Gastrocnemius medialis (tissue), 4 donors: ENCODE data around the gene NDUFS4. TPM values are rescaled to one million over a fixed set of nuclear protein-coding genes. Genes with fewer than 3 reads are reported as not detected.

Source experiments
- ATAC-seq, 2 donors: fragments of 150-250 bp; one replicate each; pipeline ENCODE4 v1.9.1; 2016
- DNase-seq, 2 donors: peaks; one replicate each; pipeline ENCODE4 v3.0.0-alpha.2; 2019
- H3K27ac ChIP-seq, 4 donors: fragments of 200-600 bp; sonication (generic); 1 replicate in 1 of 4; 2 replicates in 3 of 4; pipeline ENCODE4 v1.5.1; 2016 to 2018; ENCODE audit warnings: mild to moderate bottlenecking in 2 of 4, moderate library complexity in 1 of 4
- H3K27me3 ChIP-seq, 3 donors: fragments of 200-600 bp; sonication (generic) in 2 of 3; 1 replicate in 1 of 3; 2 replicates in 2 of 3; pipeline versions ENCODE4 v1.5.1 to v1.6.0; 2016 to 2019; ENCODE audit warnings: mild to moderate bottlenecking in 1 of 3, moderate library complexity in 1 of 3
- H3K36me3 ChIP-seq, 2 donors: fragments of 200-600 bp; sonication (generic) in 1 of 2; one replicate each; pipeline ENCODE4 v1.5.1; 2017 to 2018
- H3K4me1 ChIP-seq, 2 donors: fragments of 200-600 bp; sonication (generic) in 1 of 2; one replicate each; pipeline ENCODE4 v1.5.1; 2016 to 2017; ENCODE audit warnings: mild to moderate bottlenecking in 2 of 2
- H3K4me3 ChIP-seq, 4 donors: fragments of 200-600 bp; sonication (generic) in 3 of 4; 1 replicate in 1 of 4; 2 replicates in 3 of 4; pipeline ENCODE4 v1.5.1; 2016 to 2019; ENCODE audit warnings: mild to moderate bottlenecking in 2 of 4
- H3K9me3 ChIP-seq, 3 donors: fragments of 200-600 bp; sonication (generic) in 2 of 3; 1 replicate in 1 of 3; 2 replicates in 2 of 3; pipeline ENCODE4 v1.5.1; 2016 to 2019
- CTCF ChIP-seq, 5 experiments: fragments of 450-650 bp in 3 of 5; fragments of 200-600 bp in 2 of 5; sonication (generic) in 2 of 5; IDR thresholded peaks in 4 of 5; conservative IDR thresholded peaks in 1 of 5; 1 replicate in 4 of 5; 2 replicates in 1 of 5; pipeline ENCODE4 v1.5.1; 2016 to 2019; ENCODE audit warnings: antibody characterized with exemption in 5 of 5, mild to moderate bottlenecking in 3 of 5, moderate library complexity in 3 of 5
- POLR2A ChIP-seq, 2 donors: fragments of 450-650 bp; IDR thresholded peaks; one replicate each; pipeline ENCODE4 v1.6.1; 2017; ENCODE audit warnings: antibody characterized with exemption in 2 of 2, mild to moderate bottlenecking in 2 of 2, moderate library complexity in 2 of 2
- in situ Hi-C, 4 donors: fragments of 200-750 bp; cut with MboI; loops; one replicate each; pipeline versions ENCODE4 v1.15.0 to v1.8.0; 2017; ENCODE audit warnings: low sequenced_read_pairs in 4 of 4
- intact Hi-C: fragments of 100-400 bp; cut with DNase I; formaldehyde crosslinking; loops from one replicate; pipeline ENCODE4 v1.15.1; 2023; ENCODE audit warnings: low total_unique reads
- total RNA-seq, 4 donors: library from RNA; depleted of rRNA; stranded (reverse); fragments of >200 nt; gene quantifications; one replicate each; pipeline versions ENCODE4 v1.1.0 to v1.2.3, GENCODE V29; 2016

Gene NDUFS4
- total RNA-seq, 4 donors from 2014 or later: 116 to 170 (median 145) TPM

- H3K4me1 ChIP-seq: peaks cover 35 to 42% of the 10 kb centered on the region in 2 donors
- ATAC-seq (peak in 1 of 2 donors; percentile 31), DNase-seq (no peak)
- H3K9me3 ChIP-seq: no peaks in the 10 kb centered on the region
- H3K27ac ChIP-seq: peak overlapping the region; percentile 89 to 94 (median 93)
- TF ChIP-seq POLR2A (IDR thresholded peaks at IDR 0.05) (no peak), CTCF (IDR thresholded peaks at IDR 0.05 in 4 of 5, conservative IDR thresholded peaks at IDR 0.05 in 1 of 5) (no peak)
- intact Hi-C loops (loop anchor here (5.0 kb wide), 2 partner anchors 78 to 747 kb away; partner anchors contain the start of gene FST), in situ Hi-C loops (no loop called here)
- no peaks in the 10 kb centered on the region for H3K27me3 ChIP-seq
- no peaks in the 10 kb centered on the region for H3K36me3 ChIP-seq
- peak overlapping the region; percentile 81 to 94 (median 91) for H3K4me3 ChIP-seq
Measured at GRCh38 chr5:53560028-53560427, 411 bp upstream of the NDUFS4 start.

DNA sequence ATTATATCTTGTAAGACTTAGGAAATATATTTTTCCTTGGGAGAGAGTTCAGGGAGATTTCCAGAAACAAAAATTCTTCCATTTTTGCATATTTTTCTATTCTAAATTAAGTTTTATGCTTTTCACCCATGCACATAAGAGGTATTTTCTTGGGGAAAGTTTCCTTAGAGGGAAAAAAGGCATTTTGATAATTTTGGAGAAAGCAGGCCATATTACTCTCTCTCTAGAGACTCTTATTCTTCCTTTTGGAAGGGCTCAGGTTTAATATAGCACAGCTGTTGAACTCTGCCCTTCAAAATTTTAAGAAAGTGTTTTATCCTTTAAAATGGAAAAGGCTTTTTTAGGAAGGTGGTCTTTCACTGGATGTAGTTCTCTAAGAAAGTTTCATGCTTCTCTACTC, 8.0 kb downstream of the NDUFS4 start:
- DNase-seq (no peak), ATAC-seq (no peak)
- Histone ChIP-seq H3K27me3 (no peaks in the 10 kb centered on the region), H3K27ac (peak overlapping the region in 2 of 4 donors; percentile 3 to 18), H3K36me3 (no peaks in the 10 kb centered on the region), H3K9me3 (no peaks in the 10 kb centered on the region), H3K4me1 (peaks cover 46 to 49% of the 10 kb centered on the region in 2 donors), H3K4me3 (no peak overlapping the region)
- intact Hi-C loops (no loop called here), in situ Hi-C loops (no loop called here)
- TF ChIP-seq POLR2A (IDR thresholded peaks at IDR 0.05): no peak

GRCh38 chr5:53568871-53569270, 8.4 kb downstream of the NDUFS4 start:
- ATAC-seq (no peak), DNase-seq (no peak)
- Histone ChIP-seq H3K36me3 (no peaks in the 10 kb centered on the region), H3K9me3 (no peaks in the 10 kb centered on the region), H3K27me3 (no peaks in the 10 kb centered on the region), H3K4me3 (no peak overlapping the region), H3K4me1 (peaks cover 42 to 44% of the 10 kb centered on the region in 2 donors), H3K27ac (peak overlapping the region in 3 of 4 donors; percentile 3 to 39 (median 18))
- intact Hi-C loops: no loop called here
- TF ChIP-seq CTCF (IDR thresholded peaks at IDR 0.05 in 4 of 5, conservative IDR thresholded peaks at IDR 0.05 in 1 of 5): no peak
- no peak for TF ChIP-seq POLR2A (IDR thresholded peaks at IDR 0.05)
- in situ Hi-C loops: no loop called here

DNA sequence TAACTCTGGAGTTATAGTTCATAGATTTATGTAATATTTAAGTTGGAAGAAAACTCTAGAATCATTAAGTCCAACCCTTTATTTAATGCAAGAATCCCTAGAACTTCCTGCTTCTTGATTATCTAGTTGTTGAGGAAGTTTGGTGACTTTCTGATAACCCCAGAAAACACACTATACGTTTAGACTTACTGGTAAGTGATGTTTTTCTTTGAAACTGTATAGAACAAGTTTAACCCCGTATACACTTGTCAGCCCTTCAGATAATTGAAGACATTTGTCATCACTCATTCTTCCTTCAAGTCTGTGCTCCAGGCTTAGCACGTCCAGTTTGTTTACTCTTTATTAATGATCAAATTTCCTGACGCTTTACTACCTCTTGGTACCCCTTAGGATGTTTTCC, 9.0 kb downstream of the NDUFS4 start:
- peak overlapping the region; percentile 16 to 39 (median 18) for H3K27ac ChIP-seq
- in situ Hi-C loops (no loop called here), intact Hi-C loops (no loop called here)
- H3K36me3 ChIP-seq: no peaks in the 10 kb centered on the region
- H3K4me1 ChIP-seq: peaks cover 40 to 43% of the 10 kb centered on the region in 2 donors
- DNase-seq (no peak), ATAC-seq (no peak)
- no peaks in the 10 kb centered on the region for H3K9me3 ChIP-seq
- no peak for TF ChIP-seq POLR2A (IDR thresholded peaks at IDR 0.05)
- no peak for TF ChIP-seq CTCF (IDR thresholded peaks at IDR 0.05 in 4 of 5, conservative IDR thresholded peaks at IDR 0.05 in 1 of 5)
- H3K4me3 ChIP-seq: no peak overlapping the region
- H3K27me3 ChIP-seq: no peaks in the 10 kb centered on the region

GRCh38 chr5:53571403-53571802, 11.0 kb downstream of the NDUFS4 start:
- Histone ChIP-seq H3K9me3 (no peaks in the 10 kb centered on the region), H3K27ac (peak overlapping the region; percentile 57 to 70 (median 70)), H3K27me3 (no peaks in the 10 kb centered on the region), H3K4me1 (peaks cover 45 to 54% of the 10 kb centered on the region in 2 donors), H3K36me3 (no peaks in the 10 kb centered on the region), H3K4me3 (no peak overlapping the region)
- peak; percentile 85 to 87 for ATAC-seq
- intact Hi-C loops: no loop called here
- in situ Hi-C loops: no loop called here
- TF ChIP-seq CTCF (IDR thresholded peaks at IDR 0.05 in 4 of 5, conservative IDR thresholded peaks at IDR 0.05 in 1 of 5) (no peak), POLR2A (IDR thresholded peaks at IDR 0.05) (no peak)
- DNase-seq: no peak
